NCI-H460 (cell line): ENCODE results near the gene PIK3R6. TPM values are rescaled to one million over a fixed set of nuclear protein-coding genes. Genes with fewer than 3 reads are reported as not detected.
"Not testable (repeated sequence)": the region's sequence is repeated elsewhere in the genome, so short reads cannot be mapped to it uniquely, and the experiment has no call there.

Experiments
- DNase-seq: peaks from one replicate; pipeline ENCODE4 v3.0.0-alpha.2; 2016; ENCODE audit warnings: low read depth; ENCODE audit errors: extremely low read depth
- total RNA-seq: library from RNA; depleted of rRNA; stranded (reverse); fragments of >200 nt; shearing (Covaris generic); gene quantifications from 2 replicates; pipeline ENCODE4 v1.2.3, GENCODE V29; 2014

Gene PIK3R6
- total RNA-seq, 1 experiment from 2014 or later, result not detected

GRCh38 chr17:8856869-8857575, 10.5 kb downstream of the PIK3R6 start:
- no peak for DNase-seq

GRCh38 chr17:8856205-8856603, 11.3 kb downstream of the PIK3R6 start:
- not testable (repeated sequence) for DNase-seq

GRCh38 chr17:8855477-8856204, 11.8 kb downstream of the PIK3R6 start:
- no peak for DNase-seq

GRCh38 chr17:8851600-8851999, 15.9 kb downstream of the PIK3R6 start:
- no peak for DNase-seq

- no peak for DNase-seq
These were observed 18.0 kb downstream of the PIK3R6 start for GRCh38 chr17:8849311-8850041.

GRCh38 chr17:8847891-8848290, 19.6 kb downstream of the PIK3R6 start:
- DNase-seq, result no peak

GRCh38 chr17:8846768-8847211, 20.7 kb downstream of the PIK3R6 start:
- DNase-seq, result peak; percentile 17

- DNase-seq, result no peak
These were observed 22.9 kb downstream of the PIK3R6 start for GRCh38 chr17:8844229-8845218.

GRCh38 chr17:8843344-8843743, 24.1 kb downstream of the PIK3R6 start:
- DNase-seq, result no peak

GRCh38 chr17:8841844-8842243, 25.6 kb downstream of the PIK3R6 start:
- no peak for DNase-seq

GRCh38 chr17:8839410-8839935, 28.0 kb downstream of the PIK3R6 start:
- DNase-seq, result no peak

- DNase-seq, result no peak
These were observed 28.9 kb downstream of the PIK3R6 start for GRCh38 chr17:8838551-8839095.

- DNase-seq, result no peak
These were observed 29.9 kb downstream of the PIK3R6 start for GRCh38 chr17:8837563-8838075.

- no peak for DNase-seq
These were observed 30.5 kb downstream of the PIK3R6 start for GRCh38 chr17:8836821-8837562.

GRCh38 chr17:8835631-8836364, 31.7 kb downstream of the PIK3R6 start:
- no peak for DNase-seq

GRCh38 chr17:8835106-8835505, 32.4 kb downstream of the PIK3R6 start:
- DNase-seq, result no peak

GRCh38 chr17:8832711-8833352, 34.6 kb downstream of the PIK3R6 start:
- peak; percentile 6 for DNase-seq
